DOHH2 (cell line): Measurements from ENCODE around the gene DENND1A.

Source experiments
- CTCF ChIP-seq: fragments of 200-600 bp; sonication (generic); IDR thresholded peaks from one replicate; pipeline ENCODE4 v1.5.1; 2014; ENCODE audit warnings: antibody characterized with exemption, mild to moderate bottlenecking, low read depth, low read length; ENCODE audit not compliant: poor library complexity, severe bottlenecking
- EZH2phosphoT487 ChIP-seq: fragments of 200-600 bp; sonication (generic); IDR thresholded peaks from 2 replicates; pipeline ENCODE4 v1.6.1; 2017; ENCODE audit warnings: borderline replicate concordance, mild to moderate bottlenecking, antibody characterized with exemption, low read length, moderate library complexity, mixed read lengths

GRCh38 chr9:123687246-123687751 lies 242.6 kb downstream of the DENND1A start:
- TF ChIP-seq CTCF, result no peak
- TF ChIP-seq EZH2phosphoT487, result no peak
